Activated naive CD8-positive, alpha-beta T cell treated with anti-CD3 and anti-CD28 coated beads, Interleukin-2, amount 10 ng/mL, durations not matched to agents 7 days and 5 days (primary cell): Measurements from ENCODE around the gene ARHGEF12. TPM values are rescaled to one million over a fixed set of nuclear protein-coding genes. Genes with fewer than 3 reads are reported as not detected.

Experiments used
- ATAC-seq: fragments of 150-1000 bp; cut with Tn5 transposase; one replicate; pipeline ENCODE4 v1.10.0; 2021; ENCODE audit warnings: low read depth, moderate library complexity
- POLR2A ChIA-PET: fragments of 350-600 bp; sonication (Branson Sonifier 250); formaldehyde crosslinking; loops from one replicate; lab custom pipeline; 2021; ENCODE audit warnings: antibody characterized with exemption; lab: Charles Lee
- DNase-seq: peaks from one replicate; pipeline ENCODE4 v3.0.0; 2021
- H3K27ac Mint-ChIP-seq: one replicate; pipeline ENCODE4 v1.8.0; 2022; ENCODE audit warnings: mild to moderate bottlenecking, mixed read lengths
- H3K27me3 Mint-ChIP-seq: one replicate; pipeline ENCODE4 v1.8.0; 2022; ENCODE audit warnings: mild to moderate bottlenecking, moderate library complexity, mixed read lengths
- H3K36me3 Mint-ChIP-seq: one replicate; pipeline ENCODE4 v1.8.0; 2021; ENCODE audit warnings: mild to moderate bottlenecking, mixed read lengths
- H3K4me1 Mint-ChIP-seq: one replicate; pipeline ENCODE4 v1.8.0; 2021; ENCODE audit warnings: mixed read lengths
- H3K4me3 Mint-ChIP-seq: one replicate; pipeline ENCODE4 v1.8.0; 2022; ENCODE audit warnings: mild to moderate bottlenecking, moderate library complexity, mixed read lengths
- H3K9me3 Mint-ChIP-seq: one replicate; pipeline ENCODE4 v1.8.0; 2021; ENCODE audit warnings: mixed read lengths
- total RNA-seq, 2 experiments: library from RNA; stranded (reverse); gene quantifications; one replicate each; pipeline ENCODE4 v1.2.3, GENCODE V29; 2021

Gene ARHGEF12
- total RNA-seq, 2 experiments from 2014 or later = 14.7 to 15.8 TPM

GRCh38 chr11:120521176-120521575 lies 185.0 kb downstream of the ARHGEF12 start:
- no peak for DNase-seq
- peaks cover 5% of the 10 kb centered on the region for H3K27me3 Mint-ChIP-seq
- H3K36me3 Mint-ChIP-seq = no peaks in the 10 kb centered on the region
- POLR2A ChIA-PET = no interaction called here
- ATAC-seq = no peak
- H3K9me3 Mint-ChIP-seq = no peaks in the 10 kb centered on the region
- H3K4me3 Mint-ChIP-seq = no peak overlapping the region
- no peak overlapping the region for H3K27ac Mint-ChIP-seq
- H3K4me1 Mint-ChIP-seq = no peaks in the 10 kb centered on the region

GRCh38 chr11:120522021-120522420 lies 185.8 kb downstream of the ARHGEF12 start:
- ATAC-seq = no peak
- POLR2A ChIA-PET = no interaction called here
- H3K27me3 Mint-ChIP-seq = peaks cover 2% of the 10 kb centered on the region
- no peaks in the 10 kb centered on the region for H3K36me3 Mint-ChIP-seq
- no peak for DNase-seq
- no peak overlapping the region for H3K4me3 Mint-ChIP-seq
- no peaks in the 10 kb centered on the region for H3K4me1 Mint-ChIP-seq
- no peaks in the 10 kb centered on the region for H3K9me3 Mint-ChIP-seq
- no peak overlapping the region for H3K27ac Mint-ChIP-seq

GRCh38 chr11:120522736-120523135 lies 186.5 kb downstream of the ARHGEF12 start:
- no peaks in the 10 kb centered on the region for H3K9me3 Mint-ChIP-seq
- H3K27me3 Mint-ChIP-seq = peaks cover 2% of the 10 kb centered on the region
- no peak for ATAC-seq
- no peak overlapping the region for H3K27ac Mint-ChIP-seq
- POLR2A ChIA-PET = no interaction called here
- no peak overlapping the region for H3K4me3 Mint-ChIP-seq
- H3K36me3 Mint-ChIP-seq = no peaks in the 10 kb centered on the region
- H3K4me1 Mint-ChIP-seq = no peaks in the 10 kb centered on the region
- DNase-seq = no peak

- H3K4me1 Mint-ChIP-seq = no peaks in the 10 kb centered on the region
- no peak overlapping the region for H3K4me3 Mint-ChIP-seq
- no peaks in the 10 kb centered on the region for H3K9me3 Mint-ChIP-seq
- POLR2A ChIA-PET = no interaction called here
- no peak overlapping the region for H3K27ac Mint-ChIP-seq
- peaks cover 2% of the 10 kb centered on the region for H3K27me3 Mint-ChIP-seq
- ATAC-seq = no peak
- DNase-seq = no peak
- H3K36me3 Mint-ChIP-seq = no peaks in the 10 kb centered on the region
These were observed 187.0 kb downstream of the ARHGEF12 start for GRCh38 chr11:120523196-120523595.

DNA sequence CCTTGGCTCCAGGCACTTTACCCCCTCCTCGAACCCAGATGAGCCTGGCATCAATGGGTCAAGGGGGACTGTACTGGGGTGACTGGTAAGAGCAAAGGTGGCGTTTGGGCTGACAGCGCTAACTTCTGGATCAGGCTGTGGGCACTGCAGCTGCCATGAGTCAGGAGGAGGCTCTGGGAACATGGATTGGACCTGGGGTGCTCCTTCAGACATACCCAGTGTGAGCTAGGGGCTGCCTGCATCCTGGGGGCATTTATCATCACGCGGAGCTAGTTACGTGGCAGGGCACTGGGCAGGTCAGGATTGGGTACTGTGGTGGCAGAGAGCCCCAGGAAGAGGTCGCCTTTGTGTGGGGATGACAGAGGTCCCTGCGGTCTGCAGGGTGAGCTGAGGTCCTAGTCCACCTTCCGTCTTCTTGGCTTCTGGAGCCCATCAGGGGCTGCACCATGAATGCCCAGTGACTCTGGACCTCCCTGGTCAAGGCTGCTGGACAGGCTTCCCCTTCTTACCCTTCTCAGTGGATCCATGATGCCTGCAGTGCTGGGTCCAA lies 188.4 kb downstream of the ARHGEF12 start:
- Mint-ChIP-seq H3K27me3 (peaks cover 4% of the 10 kb centered on the region), H3K36me3 (no peaks in the 10 kb centered on the region), H3K4me3 (no peak overlapping the region), H3K4me1 (no peaks in the 10 kb centered on the region), H3K27ac (no peak overlapping the region), H3K9me3 (no peaks in the 10 kb centered on the region)
- POLR2A ChIA-PET = no interaction called here
- no peak for ATAC-seq
- DNase-seq = no peak

- POLR2A ChIA-PET = no interaction called here
- Mint-ChIP-seq H3K4me3 (no peak overlapping the region), H3K9me3 (no peaks in the 10 kb centered on the region), H3K36me3 (no peaks in the 10 kb centered on the region), H3K4me1 (no peaks in the 10 kb centered on the region), H3K27me3 (peaks cover 4% of the 10 kb centered on the region), H3K27ac (no peak overlapping the region)
- DNase-seq (no peak), ATAC-seq (no peak)
These were observed 189.3 kb downstream of the ARHGEF12 start for GRCh38 chr11:120525261-120526171.

DNA sequence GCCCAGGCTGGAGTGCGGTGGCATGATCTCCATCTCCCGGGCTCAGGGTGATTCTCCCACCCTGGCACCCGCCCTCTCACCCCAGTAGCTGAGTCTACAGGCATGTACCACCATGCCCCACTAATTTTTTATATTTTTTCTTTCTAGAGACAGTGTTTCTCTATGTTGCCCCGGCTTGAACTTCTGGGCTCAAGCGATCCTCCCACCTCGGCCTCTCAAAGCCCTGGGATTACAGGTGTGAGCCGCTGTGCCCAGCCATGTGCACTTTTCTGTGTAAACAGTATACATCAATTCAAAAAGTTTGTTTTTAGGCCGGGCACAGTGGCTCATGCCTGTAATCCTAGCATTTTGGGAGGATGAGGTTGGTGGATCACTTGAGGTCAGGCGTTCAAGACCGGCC lies 190.0 kb downstream of the ARHGEF12 start:
- Mint-ChIP-seq H3K27ac (no peak overlapping the region), H3K4me1 (no peaks in the 10 kb centered on the region)

DNA sequence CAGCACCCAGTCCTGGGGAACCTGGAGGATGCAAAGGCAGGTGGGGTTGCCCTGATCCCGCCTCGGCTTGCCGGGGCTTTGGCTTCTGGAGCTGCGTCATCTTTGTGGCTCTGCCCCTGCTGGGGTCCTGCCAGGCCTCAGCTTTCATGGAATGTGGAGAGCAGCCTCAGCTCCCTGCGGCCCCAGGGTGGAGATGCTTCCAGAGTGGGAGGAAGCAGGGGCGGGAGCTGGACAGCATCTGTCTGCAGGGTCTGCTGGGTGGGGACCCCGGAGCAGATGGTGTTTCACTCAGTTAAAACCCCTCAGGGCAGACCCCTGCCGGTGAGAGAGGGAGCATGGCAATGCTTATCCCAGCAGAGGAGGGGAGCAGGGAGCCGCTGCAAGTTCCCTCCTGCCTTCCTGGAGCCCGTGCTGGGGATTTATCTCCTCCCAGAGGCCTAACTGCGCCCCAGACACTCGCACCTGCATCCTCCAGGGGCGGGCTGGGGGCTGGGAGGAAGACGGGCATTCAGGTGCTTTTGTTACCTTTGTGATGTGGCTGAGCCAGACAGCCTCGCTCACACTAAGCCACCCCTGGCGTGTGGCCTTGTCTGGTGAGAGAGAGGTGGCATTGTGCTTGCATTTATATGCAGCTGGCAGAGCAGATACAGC lies 191.0 kb downstream of the ARHGEF12 start:
- no peak for ATAC-seq
- H3K36me3 Mint-ChIP-seq = no peaks in the 10 kb centered on the region

More for the DNA sequence above, 190.0 kb downstream of the ARHGEF12 start:
- Mint-ChIP-seq H3K36me3 (no peaks in the 10 kb centered on the region), H3K27me3 (peaks cover 4% of the 10 kb centered on the region), H3K9me3 (no peaks in the 10 kb centered on the region), H3K4me3 (no peak overlapping the region)
- ATAC-seq = no peak
- POLR2A ChIA-PET = no interaction called here
- no peak for DNase-seq

DNA sequence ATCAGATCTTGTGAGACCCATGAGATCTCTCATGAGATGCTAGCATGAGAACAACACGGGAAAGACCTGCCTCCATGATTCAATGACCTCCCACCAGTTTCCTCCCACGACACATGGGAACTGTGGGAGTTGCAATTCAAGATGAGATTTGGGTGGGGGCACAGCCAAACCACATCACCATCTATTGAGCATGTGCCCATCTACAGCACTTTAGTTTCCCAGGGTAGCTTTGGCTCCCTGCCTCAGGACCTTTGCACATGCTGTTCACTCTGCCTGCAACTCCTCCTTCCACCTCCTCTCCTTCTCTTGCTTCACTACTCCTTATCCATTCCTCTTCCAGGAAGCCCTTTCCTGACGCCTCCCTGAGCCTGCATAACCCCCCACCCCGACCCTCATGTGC lies 192.5 kb downstream of the ARHGEF12 start:
- Mint-ChIP-seq H3K9me3 (no peaks in the 10 kb centered on the region), H3K36me3 (no peaks in the 10 kb centered on the region), H3K27ac (no peak overlapping the region), H3K4me3 (no peak overlapping the region), H3K4me1 (no peaks in the 10 kb centered on the region), H3K27me3 (peaks cover 2% of the 10 kb centered on the region)
- no peak for DNase-seq
- no peak for ATAC-seq
- POLR2A ChIA-PET = no interaction called here

More for the DNA sequence above, 191.0 kb downstream of the ARHGEF12 start:
- H3K27ac Mint-ChIP-seq = no peak overlapping the region
- H3K9me3 Mint-ChIP-seq = no peaks in the 10 kb centered on the region
- H3K27me3 Mint-ChIP-seq = peaks cover 4% of the 10 kb centered on the region
- H3K4me1 Mint-ChIP-seq = no peaks in the 10 kb centered on the region
- DNase-seq = no peak
- POLR2A ChIA-PET = no interaction called here
- no peak overlapping the region for H3K4me3 Mint-ChIP-seq

DNA sequence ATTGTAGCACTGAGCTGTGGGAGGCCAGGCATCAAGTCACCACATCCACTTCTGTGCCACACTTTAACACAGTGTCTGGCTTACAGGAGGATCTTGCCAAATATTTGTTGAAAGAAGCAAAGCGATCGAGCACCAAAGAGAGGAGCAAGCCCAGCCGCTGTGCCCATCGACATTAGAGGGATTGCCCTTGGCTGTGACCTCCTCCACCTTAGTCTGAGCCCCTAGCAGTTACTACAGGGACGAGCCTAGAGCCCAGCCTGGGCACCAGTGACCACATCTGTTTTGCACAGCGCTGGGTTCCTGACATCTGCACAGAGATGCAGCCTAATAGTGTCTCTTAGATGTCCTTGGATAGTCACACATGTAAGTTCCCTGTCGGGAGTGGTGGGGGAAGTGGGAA lies 193.0 kb downstream of the ARHGEF12 start:
- no peak for DNase-seq
- Mint-ChIP-seq H3K4me1 (no peaks in the 10 kb centered on the region), H3K27ac (no peak overlapping the region), H3K27me3 (peaks cover 2% of the 10 kb centered on the region), H3K9me3 (no peaks in the 10 kb centered on the region), H3K4me3 (no peak overlapping the region), H3K36me3 (no peaks in the 10 kb centered on the region)
- ATAC-seq = no peak
- POLR2A ChIA-PET = no interaction called here

GRCh38 chr11:120529911-120530310 lies 193.7 kb downstream of the ARHGEF12 start:
- H3K4me1 Mint-ChIP-seq = no peaks in the 10 kb centered on the region
- H3K27me3 Mint-ChIP-seq = peaks cover 2% of the 10 kb centered on the region
- POLR2A ChIA-PET = no interaction called here

DNA sequence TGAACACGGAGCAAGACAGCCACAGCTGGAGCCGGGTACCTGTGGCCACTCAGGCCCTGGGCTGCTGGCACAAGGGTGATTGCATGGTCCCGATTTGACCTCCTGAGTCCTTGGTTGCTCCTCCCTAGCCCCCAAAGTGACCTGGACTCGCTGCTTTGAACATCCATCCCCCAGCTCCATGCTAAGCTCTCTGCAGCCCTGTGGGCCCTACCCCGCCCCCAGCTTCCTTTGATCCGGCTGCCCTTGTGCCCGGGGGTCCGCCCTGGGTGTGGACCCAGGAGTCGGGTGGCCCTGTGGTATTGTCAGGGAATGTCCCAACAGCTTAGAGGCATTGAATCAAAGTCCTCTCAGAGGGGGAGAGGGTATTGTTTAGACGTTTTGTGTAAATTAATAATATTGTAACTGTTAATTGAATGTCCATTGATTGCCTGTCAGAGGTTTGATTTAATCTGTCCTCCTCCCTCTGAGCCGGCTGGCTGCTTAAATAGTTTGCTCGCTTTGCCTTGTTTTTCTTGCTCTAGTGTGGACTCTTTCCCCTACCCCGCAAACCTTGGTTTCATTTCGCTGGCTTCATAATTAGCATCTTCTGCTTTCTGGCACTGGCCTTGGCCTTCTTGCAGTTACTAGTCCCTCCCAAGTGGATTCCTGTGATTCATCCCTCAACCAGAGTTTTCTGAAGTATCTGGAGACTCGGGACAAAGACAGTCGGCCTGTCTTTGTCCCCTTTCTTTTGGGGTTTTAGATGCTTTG lies 196.0 kb downstream of the ARHGEF12 start:
- DNase-seq (no peak), ATAC-seq (no peak)
- Mint-ChIP-seq H3K27ac (no peak overlapping the region), H3K4me1 (no peaks in the 10 kb centered on the region), H3K4me3 (no peak overlapping the region), H3K27me3 (peaks cover 2% of the 10 kb centered on the region), H3K9me3 (no peaks in the 10 kb centered on the region), H3K36me3 (no peaks in the 10 kb centered on the region)
- POLR2A ChIA-PET = no interaction called here

More at GRCh38 chr11:120529911-120530310, 193.7 kb downstream of the ARHGEF12 start:
- ATAC-seq (no peak), DNase-seq (no peak)
- Mint-ChIP-seq H3K4me3 (no peak overlapping the region), H3K27ac (no peak overlapping the region), H3K36me3 (no peaks in the 10 kb centered on the region), H3K9me3 (no peaks in the 10 kb centered on the region)

DNA sequence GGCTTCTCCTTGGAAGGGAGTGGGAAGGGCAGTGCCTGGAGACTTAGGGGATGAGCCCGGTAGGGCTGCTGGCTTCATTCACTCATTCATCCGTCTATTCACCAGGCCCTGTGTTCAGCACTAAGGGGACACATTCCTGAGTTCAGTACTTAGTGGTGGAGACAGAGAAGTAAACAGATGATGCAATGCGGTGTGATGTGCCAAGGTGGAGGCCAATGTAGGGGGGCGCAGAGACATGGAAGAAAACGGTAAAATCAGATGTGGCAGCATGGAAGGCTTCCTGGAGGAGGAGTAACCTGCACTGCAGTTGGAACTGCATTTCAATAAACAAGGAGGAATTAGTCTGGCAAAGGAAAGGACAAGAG lies 196.6 kb downstream of the ARHGEF12 start:
- no peaks in the 10 kb centered on the region for H3K36me3 Mint-ChIP-seq
- H3K27me3 Mint-ChIP-seq = peaks cover 2% of the 10 kb centered on the region
- no peaks in the 10 kb centered on the region for H3K9me3 Mint-ChIP-seq
- POLR2A ChIA-PET = no interaction called here
- no peak for DNase-seq
- no peak for ATAC-seq
- no peak overlapping the region for H3K27ac Mint-ChIP-seq
- H3K4me3 Mint-ChIP-seq = no peak overlapping the region
- H3K4me1 Mint-ChIP-seq = no peaks in the 10 kb centered on the region
